C4-2B (cell line): ENCODE measurements around the gene NDUFB4.

Experiments
- ZFX ChIP-seq: fragments of 450-650 bp; IDR thresholded peaks from 2 replicates; pipeline ENCODE4 v1.6.1; 2017
- TF ChIP-seq, protein P1 (sequence below): fragments of 450-650 bp; conservative IDR thresholded peaks from 2 replicates; pipeline ENCODE4 v1.5.1; 2017; ENCODE audit warnings: mild to moderate bottlenecking

DNA sequence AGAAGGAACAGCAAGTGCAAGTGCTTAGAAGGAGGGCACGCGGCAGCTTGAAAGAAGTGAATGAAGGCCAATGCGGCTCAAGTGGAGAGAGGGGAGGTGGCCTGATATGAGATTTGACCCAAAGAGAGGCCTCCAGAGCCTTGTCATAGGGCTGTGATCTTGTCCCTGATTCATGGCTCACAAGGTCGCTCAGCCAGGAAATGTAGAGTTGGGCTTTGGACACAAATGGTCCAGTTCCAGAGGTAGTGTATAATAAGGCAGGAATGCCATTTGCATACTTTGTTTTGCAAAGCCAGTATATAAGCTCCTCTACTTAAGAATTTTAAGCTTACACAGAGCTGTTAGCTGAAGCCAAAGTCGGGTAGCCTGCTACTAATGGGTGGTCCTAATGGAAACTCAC lies 52.2 kb downstream of the NDUFB4 start:
- TF ChIP-seq, protein P1, sequence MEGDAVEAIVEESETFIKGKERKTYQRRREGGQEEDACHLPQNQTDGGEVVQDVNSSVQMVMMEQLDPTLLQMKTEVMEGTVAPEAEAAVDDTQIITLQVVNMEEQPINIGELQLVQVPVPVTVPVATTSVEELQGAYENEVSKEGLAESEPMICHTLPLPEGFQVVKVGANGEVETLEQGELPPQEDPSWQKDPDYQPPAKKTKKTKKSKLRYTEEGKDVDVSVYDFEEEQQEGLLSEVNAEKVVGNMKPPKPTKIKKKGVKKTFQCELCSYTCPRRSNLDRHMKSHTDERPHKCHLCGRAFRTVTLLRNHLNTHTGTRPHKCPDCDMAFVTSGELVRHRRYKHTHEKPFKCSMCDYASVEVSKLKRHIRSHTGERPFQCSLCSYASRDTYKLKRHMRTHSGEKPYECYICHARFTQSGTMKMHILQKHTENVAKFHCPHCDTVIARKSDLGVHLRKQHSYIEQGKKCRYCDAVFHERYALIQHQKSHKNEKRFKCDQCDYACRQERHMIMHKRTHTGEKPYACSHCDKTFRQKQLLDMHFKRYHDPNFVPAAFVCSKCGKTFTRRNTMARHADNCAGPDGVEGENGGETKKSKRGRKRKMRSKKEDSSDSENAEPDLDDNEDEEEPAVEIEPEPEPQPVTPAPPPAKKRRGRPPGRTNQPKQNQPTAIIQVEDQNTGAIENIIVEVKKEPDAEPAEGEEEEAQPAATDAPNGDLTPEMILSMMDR = no peak
- TF ChIP-seq ZFX = no peak
